Measurements from ENCODE around the gene SLAMF1. TPM values are rescaled to one million over a fixed set of nuclear protein-coding genes. Genes with fewer than 3 reads are reported as not detected.
"Not testable (repeated sequence)": the region's sequence is repeated elsewhere in the genome, so short reads cannot be mapped to it uniquely, and the experiment has no call there.

Gene SLAMF1
- total and polyA plus RNA-seq, 9 donors, result 0.04 to 0.07 (median 0.05) TPM; not detected in 6

GRCh38 chr1:160605205-160605604, 41.6 kb downstream of the SLAMF1 start:
- H3K36me3 ChIP-seq (ENCODE audit: control insufficient read depth, insufficient read depth, low read length), result no peaks in the 10 kb centered on the region
- no peak overlapping the region for H3K4me3 ChIP-seq (ENCODE audit: low read length)
- 80% methylated on average over 1 of the region's 2 CpGs for WGBS (ENCODE audit: insufficient coverage)
- H3K27me3 ChIP-seq (ENCODE audit: control insufficient read depth, insufficient read depth, low read length), result no peaks in the 10 kb centered on the region
- H3K27ac ChIP-seq (ENCODE audit: low read length), result no peak overlapping the region
- no peak for DNase-seq
- H3K9me3 ChIP-seq (replicated peaks; ENCODE audit: control insufficient read depth, low read depth, low read length), result peaks cover 2% of the 10 kb centered on the region
- H3K4me1 ChIP-seq (ENCODE audit: control insufficient read depth, insufficient read depth, low read length), result no peaks in the 10 kb centered on the region

- Histone ChIP-seq H3K27ac (ENCODE audit: low read length) (no peak overlapping the region), H3K9me3 (replicated peaks; ENCODE audit: control insufficient read depth, low read depth, low read length) (peaks cover 2% of the 10 kb centered on the region), H3K36me3 (ENCODE audit: control insufficient read depth, insufficient read depth, low read length) (no peaks in the 10 kb centered on the region), H3K4me1 (ENCODE audit: control insufficient read depth, insufficient read depth, low read length) (no peaks in the 10 kb centered on the region), H3K27me3 (ENCODE audit: control insufficient read depth, insufficient read depth, low read length) (no peaks in the 10 kb centered on the region), H3K4me3 (ENCODE audit: low read length) (no peak overlapping the region)
- 92% methylated on average over 2 of the region's 2 CpGs for WGBS (ENCODE audit: insufficient coverage)
- no peak for DNase-seq
Observed at GRCh38 chr1:160597705-160598104, 49.1 kb downstream of the SLAMF1 start.

DNA sequence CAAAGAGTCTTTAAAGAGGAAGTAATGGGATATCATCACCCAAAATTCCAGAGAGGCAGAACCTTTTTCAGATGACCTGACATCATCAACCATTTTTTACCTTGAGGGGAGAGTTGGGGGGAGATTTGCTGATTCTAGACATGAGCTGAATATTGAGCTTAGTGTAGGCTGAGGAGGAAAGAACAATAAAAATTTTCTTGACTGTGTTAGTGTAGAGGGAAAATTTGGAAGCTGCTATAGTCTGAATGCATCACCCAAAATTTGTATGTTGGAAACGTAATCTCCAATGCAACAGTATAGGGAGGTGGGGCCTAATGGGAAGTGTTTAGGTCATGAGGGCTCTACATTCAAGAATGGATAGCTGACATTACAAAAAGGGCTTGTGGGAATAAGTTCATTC, 49.8 kb downstream of the SLAMF1 start:
- WGBS (ENCODE audit: insufficient coverage), result 86% methylated on average over 1 of the region's 1 CpG
- DNase-seq, result no peak
- H3K9me3 ChIP-seq (replicated peaks; ENCODE audit: control insufficient read depth, low read depth, low read length), result peaks cover 2% of the 10 kb centered on the region
- H3K36me3 ChIP-seq (ENCODE audit: control insufficient read depth, insufficient read depth, low read length), result no peaks in the 10 kb centered on the region
- no peak overlapping the region for H3K4me3 ChIP-seq (ENCODE audit: low read length)
- no peaks in the 10 kb centered on the region for H3K4me1 ChIP-seq (ENCODE audit: control insufficient read depth, insufficient read depth, low read length)
- no peaks in the 10 kb centered on the region for H3K27me3 ChIP-seq (ENCODE audit: control insufficient read depth, insufficient read depth, low read length)
- H3K27ac ChIP-seq (ENCODE audit: low read length), result no peak overlapping the region

DNA sequence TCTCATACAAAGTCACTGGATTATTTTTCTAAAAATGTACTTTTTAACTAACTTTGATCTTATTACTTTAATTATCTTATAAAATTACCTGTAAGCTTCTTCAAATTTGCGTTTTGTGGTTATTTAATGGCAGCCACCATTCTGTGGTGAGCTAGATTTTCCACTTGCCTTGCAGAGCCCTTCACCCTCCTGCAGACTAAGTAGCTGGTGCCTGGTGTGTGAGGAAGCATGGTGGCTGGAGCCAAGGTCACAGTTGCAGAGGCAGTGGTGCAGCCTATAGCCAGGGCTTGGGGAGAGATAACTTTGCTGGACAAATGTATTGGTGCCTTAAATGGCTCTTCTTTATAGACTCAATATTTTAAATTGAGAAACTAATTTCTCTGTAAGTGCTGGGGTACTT, 56.4 kb downstream of the SLAMF1 start:
- no peak for DNase-seq
- Histone ChIP-seq H3K4me3 (ENCODE audit: low read length) (no peak overlapping the region), H3K27me3 (ENCODE audit: control insufficient read depth, insufficient read depth, low read length) (no peaks in the 10 kb centered on the region), H3K4me1 (ENCODE audit: control insufficient read depth, insufficient read depth, low read length) (no peaks in the 10 kb centered on the region), H3K9me3 (replicated peaks; ENCODE audit: control insufficient read depth, low read depth, low read length) (no peaks in the 10 kb centered on the region), H3K36me3 (ENCODE audit: control insufficient read depth, insufficient read depth, low read length) (no peaks in the 10 kb centered on the region), H3K27ac (ENCODE audit: low read length) (no peak overlapping the region)
- WGBS (ENCODE audit: insufficient coverage), result no CpG with 5 or more reads among the region's 1 CpG

DNA sequence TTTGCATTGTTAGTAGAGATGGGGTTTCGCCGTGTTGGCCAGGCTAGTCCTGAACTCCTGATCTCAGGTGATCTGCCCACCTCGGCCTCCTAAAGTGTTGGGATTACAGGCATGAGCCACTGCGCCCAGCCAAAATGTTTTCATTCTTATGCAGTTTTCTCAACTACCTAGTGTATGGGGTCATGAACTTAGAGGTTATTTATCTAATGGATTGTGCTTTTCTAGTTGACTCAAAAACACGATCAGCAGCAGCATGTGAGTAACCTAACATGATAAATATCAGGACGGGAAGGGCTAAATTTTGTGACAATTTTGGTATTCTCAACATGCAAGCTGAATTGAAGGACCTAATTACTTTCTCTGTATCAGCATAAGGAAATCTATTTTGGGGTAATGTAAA, 58.4 kb downstream of the SLAMF1 start:
- no peaks in the 10 kb centered on the region for H3K36me3 ChIP-seq (ENCODE audit: control insufficient read depth, insufficient read depth, low read length)
- no peak overlapping the region for H3K4me3 ChIP-seq (ENCODE audit: low read length)
- no peaks in the 10 kb centered on the region for H3K4me1 ChIP-seq (ENCODE audit: control insufficient read depth, insufficient read depth, low read length)
- DNase-seq, result no peak
- H3K27ac ChIP-seq (ENCODE audit: low read length), result no peak overlapping the region
- no peaks in the 10 kb centered on the region for H3K27me3 ChIP-seq (ENCODE audit: control insufficient read depth, insufficient read depth, low read length)
- WGBS (ENCODE audit: insufficient coverage), result 40% methylated on average over 1 of the region's 6 CpGs
- no peaks in the 10 kb centered on the region for H3K9me3 ChIP-seq (replicated peaks; ENCODE audit: control insufficient read depth, low read depth, low read length)

GRCh38 chr1:160584784-160585183, 62.1 kb downstream of the SLAMF1 start:
- H3K36me3 ChIP-seq (ENCODE audit: control insufficient read depth, insufficient read depth, low read length), result no peaks in the 10 kb centered on the region
- H3K27me3 ChIP-seq (ENCODE audit: control insufficient read depth, insufficient read depth, low read length), result no peaks in the 10 kb centered on the region
- no peak for DNase-seq
- no peak overlapping the region for H3K27ac ChIP-seq (ENCODE audit: low read length)
- no peaks in the 10 kb centered on the region for H3K4me1 ChIP-seq (ENCODE audit: control insufficient read depth, insufficient read depth, low read length)
- H3K9me3 ChIP-seq (replicated peaks; ENCODE audit: control insufficient read depth, low read depth, low read length), result no peaks in the 10 kb centered on the region
- no CpG with 5 or more reads among the region's 1 CpG for WGBS (ENCODE audit: insufficient coverage)
- H3K4me3 ChIP-seq (ENCODE audit: low read length), result no peak overlapping the region

GRCh38 chr1:160582976-160583375, 63.9 kb downstream of the SLAMF1 start:
- not testable (repeated sequence) for DNase-seq; H3K27me3 ChIP-seq (ENCODE audit: control insufficient read depth, insufficient read depth, low read length); H3K4me3 ChIP-seq (ENCODE audit: low read length); H3K27ac ChIP-seq (ENCODE audit: low read length); H3K9me3 ChIP-seq (replicated peaks; ENCODE audit: control insufficient read depth, low read depth, low read length); H3K36me3 ChIP-seq (ENCODE audit: control insufficient read depth, insufficient read depth, low read length); H3K4me1 ChIP-seq (ENCODE audit: control insufficient read depth, insufficient read depth, low read length)
- WGBS (ENCODE audit: insufficient coverage), result no CpG with 5 or more reads among the region's 2 CpGs

DNA sequence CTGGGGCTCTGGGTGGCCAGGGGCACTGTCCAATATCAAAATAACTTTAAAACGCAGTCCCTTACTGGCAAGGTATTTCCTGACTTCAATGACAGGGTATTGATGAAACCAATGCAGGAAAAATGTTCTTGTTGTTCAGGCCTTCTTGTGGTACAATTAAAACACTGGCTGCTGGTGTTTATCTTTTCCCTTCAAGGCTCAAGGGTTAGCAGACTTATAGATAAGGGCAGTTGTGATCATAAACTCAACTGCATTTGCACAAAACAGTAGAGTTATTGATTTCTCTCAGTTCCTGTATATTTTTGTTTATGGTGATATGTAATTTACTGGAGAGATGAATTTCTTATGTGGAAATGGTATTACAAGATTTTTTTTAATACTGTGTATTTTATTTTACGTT, 64.9 kb downstream of the SLAMF1 start:
- no CpG with 5 or more reads among the region's 2 CpGs for WGBS (ENCODE audit: insufficient coverage)
- DNase-seq, result no peak
- Histone ChIP-seq H3K4me1 (ENCODE audit: control insufficient read depth, insufficient read depth, low read length) (no peaks in the 10 kb centered on the region), H3K9me3 (replicated peaks; ENCODE audit: control insufficient read depth, low read depth, low read length) (no peaks in the 10 kb centered on the region), H3K4me3 (ENCODE audit: low read length) (no peak overlapping the region), H3K27ac (ENCODE audit: low read length) (no peak overlapping the region), H3K27me3 (ENCODE audit: control insufficient read depth, insufficient read depth, low read length) (no peaks in the 10 kb centered on the region), H3K36me3 (ENCODE audit: control insufficient read depth, insufficient read depth, low read length) (no peaks in the 10 kb centered on the region)

DNA sequence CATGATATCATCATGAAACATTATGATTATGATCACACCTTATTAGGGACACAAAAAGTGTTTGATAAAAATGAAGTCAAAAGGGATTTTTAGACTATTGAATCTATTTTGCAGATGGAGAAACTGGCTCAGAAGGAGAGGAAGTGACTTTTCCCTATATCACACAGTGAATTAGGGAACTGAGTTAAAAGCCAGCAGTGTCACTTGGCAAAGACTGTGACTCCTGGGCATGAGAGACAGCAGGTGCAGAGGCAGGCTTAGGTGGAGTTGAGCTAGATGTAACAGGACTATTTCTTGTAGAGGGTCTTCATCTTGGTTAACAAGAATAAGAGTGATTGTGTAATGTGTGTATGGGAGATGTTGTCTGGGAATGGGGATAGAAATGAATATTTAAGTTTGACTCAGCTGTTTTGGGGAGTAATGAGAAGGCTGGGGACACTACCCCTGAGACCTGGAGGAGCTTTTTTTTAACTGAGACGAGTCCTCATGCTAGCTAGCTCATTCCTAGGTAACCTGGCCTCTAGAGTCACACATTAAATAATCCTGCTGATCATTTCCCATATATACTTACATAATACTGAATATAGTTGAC, 66.5 kb downstream of the SLAMF1 start:
- H3K4me1 ChIP-seq (ENCODE audit: control insufficient read depth, insufficient read depth, low read length), result no peaks in the 10 kb centered on the region
- H3K27me3 ChIP-seq (ENCODE audit: control insufficient read depth, insufficient read depth, low read length), result no peaks in the 10 kb centered on the region
- no peaks in the 10 kb centered on the region for H3K9me3 ChIP-seq (replicated peaks; ENCODE audit: control insufficient read depth, low read depth, low read length)
- DNase-seq, result peak; percentile 36
- no CpG with 5 or more reads among the region's 1 CpG for WGBS (ENCODE audit: insufficient coverage)
- H3K36me3 ChIP-seq (ENCODE audit: control insufficient read depth, insufficient read depth, low read length), result no peaks in the 10 kb centered on the region
- H3K4me3 ChIP-seq (ENCODE audit: low read length), result no peak overlapping the region
- no peak overlapping the region for H3K27ac ChIP-seq (ENCODE audit: low read length)

DNA sequence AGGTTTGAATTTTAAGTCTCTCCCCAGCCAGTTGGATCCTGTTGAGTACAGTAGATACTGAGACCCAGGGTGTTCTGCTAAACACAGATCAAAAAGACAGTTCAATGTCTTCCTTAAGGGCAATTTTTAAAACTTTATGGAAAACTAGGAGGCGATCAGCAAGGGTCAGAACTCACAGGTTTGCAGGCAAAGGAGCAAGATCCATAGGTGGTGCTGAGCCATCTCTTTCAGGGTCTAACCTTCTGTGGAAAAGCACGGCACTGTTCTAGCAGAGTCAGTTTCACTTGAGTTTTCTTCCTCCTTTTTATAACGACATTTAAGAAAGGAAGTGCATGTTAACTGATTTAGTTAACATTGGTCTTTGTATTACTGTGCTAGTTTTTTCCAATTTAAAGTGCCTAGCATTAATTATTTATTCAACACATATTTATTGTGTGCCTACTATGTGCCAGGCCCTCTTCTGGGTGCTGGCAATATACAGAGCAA, 67.6 kb downstream of the SLAMF1 start, which contains the start of gene CD84:
Gene CD84, minus strand, starts transcription at position 281 of the 486 bp plus-strand sequence. Its CDS starts 59 bp downstream, at position 222.
- Histone ChIP-seq H3K36me3 (ENCODE audit: control insufficient read depth, insufficient read depth, low read length) (no peaks in the 10 kb centered on the region), H3K9me3 (replicated peaks; ENCODE audit: control insufficient read depth, low read depth, low read length) (no peaks in the 10 kb centered on the region), H3K4me3 (ENCODE audit: low read length) (peak within 1 kb of the TSS; percentile 2), H3K27ac (ENCODE audit: low read length) (no peak within 1 kb of the TSS), H3K4me1 (ENCODE audit: control insufficient read depth, insufficient read depth, low read length) (no peaks in the 10 kb centered on the region), H3K27me3 (ENCODE audit: control insufficient read depth, insufficient read depth, low read length) (no peaks in the 10 kb centered on the region)
- WGBS (ENCODE audit: insufficient coverage), result 100% methylated on average over 1 of the region's 3 CpGs
- peak; percentile 23 for DNase-seq
